ENCODE results near the gene GRIK2. TPM values are rescaled to one million over a fixed set of nuclear protein-coding genes. Genes with fewer than 3 reads are reported as not detected.

GRIK2 gene
- total RNA-seq, 1 donor from 2014 or later: 2.8 TPM

DNA sequence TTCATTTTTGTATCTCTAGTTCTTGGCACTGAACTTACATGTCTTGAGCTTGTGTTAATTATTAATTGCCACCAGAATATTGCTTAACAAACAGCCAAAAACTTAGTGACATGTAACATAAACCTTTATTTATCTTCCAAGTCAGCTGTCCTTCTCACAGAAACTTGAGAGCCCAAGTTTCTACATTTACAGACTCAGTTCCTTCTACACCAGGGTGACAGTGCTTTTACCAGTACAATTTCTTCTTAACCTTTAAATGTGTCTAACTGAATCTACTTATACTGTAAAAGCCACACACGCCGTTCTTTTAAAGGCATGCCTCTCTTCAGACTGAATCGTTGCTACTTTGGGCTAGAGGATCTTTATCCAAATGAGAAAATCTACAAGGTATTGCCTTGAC, 539.2 kb downstream of the GRIK2 start:
- Mint-ChIP-seq H3K27me3 (ENCODE audit: unreplicated experiment) (no peaks in the 10 kb centered on the region), H3K9me3 (ENCODE audit: unreplicated experiment) (no peaks in the 10 kb centered on the region), H3K4me1 (ENCODE audit: unreplicated experiment) (no peaks in the 10 kb centered on the region), H3K27ac (ENCODE audit: unreplicated experiment) (no peak overlapping the region), H3K36me3 (ENCODE audit: low read depth, unreplicated experiment) (no peaks in the 10 kb centered on the region), H3K4me3 (ENCODE audit: unreplicated experiment) (no peak overlapping the region)
- DNase-seq (ENCODE audit: low spot score): no peak
- TF ChIP-seq, protein P1, sequence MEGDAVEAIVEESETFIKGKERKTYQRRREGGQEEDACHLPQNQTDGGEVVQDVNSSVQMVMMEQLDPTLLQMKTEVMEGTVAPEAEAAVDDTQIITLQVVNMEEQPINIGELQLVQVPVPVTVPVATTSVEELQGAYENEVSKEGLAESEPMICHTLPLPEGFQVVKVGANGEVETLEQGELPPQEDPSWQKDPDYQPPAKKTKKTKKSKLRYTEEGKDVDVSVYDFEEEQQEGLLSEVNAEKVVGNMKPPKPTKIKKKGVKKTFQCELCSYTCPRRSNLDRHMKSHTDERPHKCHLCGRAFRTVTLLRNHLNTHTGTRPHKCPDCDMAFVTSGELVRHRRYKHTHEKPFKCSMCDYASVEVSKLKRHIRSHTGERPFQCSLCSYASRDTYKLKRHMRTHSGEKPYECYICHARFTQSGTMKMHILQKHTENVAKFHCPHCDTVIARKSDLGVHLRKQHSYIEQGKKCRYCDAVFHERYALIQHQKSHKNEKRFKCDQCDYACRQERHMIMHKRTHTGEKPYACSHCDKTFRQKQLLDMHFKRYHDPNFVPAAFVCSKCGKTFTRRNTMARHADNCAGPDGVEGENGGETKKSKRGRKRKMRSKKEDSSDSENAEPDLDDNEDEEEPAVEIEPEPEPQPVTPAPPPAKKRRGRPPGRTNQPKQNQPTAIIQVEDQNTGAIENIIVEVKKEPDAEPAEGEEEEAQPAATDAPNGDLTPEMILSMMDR (IDR thresholded peaks at IDR 0.05; ENCODE audit: unreplicated experiment): no peak

DNA sequence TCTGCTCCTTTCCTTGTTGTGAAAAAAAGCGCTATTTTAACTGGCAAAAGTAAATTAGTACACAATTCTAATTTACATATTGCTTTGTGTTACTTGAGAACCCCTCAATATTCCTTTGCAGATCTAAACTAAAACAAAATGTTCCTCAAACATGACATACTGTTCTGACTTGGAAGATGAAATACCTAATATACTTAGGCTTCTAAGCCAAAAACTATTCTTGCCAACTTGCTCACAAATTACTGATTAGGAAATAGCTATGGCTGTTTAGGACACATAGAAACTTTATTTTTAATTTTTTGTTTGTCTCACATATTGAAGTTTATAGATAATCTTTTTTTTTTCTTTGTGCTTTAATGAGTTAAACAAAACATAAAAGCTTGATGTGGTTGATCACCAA, 542.2 kb downstream of the GRIK2 start:
- no peak for DNase-seq (ENCODE audit: low spot score)
- TF ChIP-seq, protein P1 (IDR thresholded peaks at IDR 0.05; ENCODE audit: unreplicated experiment): no peak
- Mint-ChIP-seq H3K27me3 (ENCODE audit: unreplicated experiment) (no peaks in the 10 kb centered on the region), H3K27ac (ENCODE audit: unreplicated experiment) (no peak overlapping the region), H3K4me1 (ENCODE audit: unreplicated experiment) (no peaks in the 10 kb centered on the region), H3K4me3 (ENCODE audit: unreplicated experiment) (no peak overlapping the region), H3K36me3 (ENCODE audit: low read depth, unreplicated experiment) (no peaks in the 10 kb centered on the region), H3K9me3 (ENCODE audit: unreplicated experiment) (no peaks in the 10 kb centered on the region)

DNA sequence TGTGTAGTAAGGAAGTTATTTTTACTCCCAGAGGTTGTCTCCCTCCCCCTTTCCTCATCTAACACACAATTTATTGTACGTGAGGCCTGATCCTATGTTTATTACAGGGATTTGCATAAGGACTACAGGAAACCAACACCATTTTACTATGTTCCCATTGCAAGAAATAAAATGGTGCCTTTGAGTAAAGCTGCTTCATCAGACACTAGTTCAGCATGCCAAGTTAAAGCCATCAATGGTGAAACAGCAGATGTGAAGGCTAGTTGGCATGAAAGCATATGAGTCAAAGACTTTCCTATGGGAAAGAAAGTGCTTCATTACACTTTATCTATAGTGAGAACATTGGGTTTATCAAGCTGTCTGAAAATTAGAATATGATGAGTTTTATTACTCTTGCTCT, 543.0 kb downstream of the GRIK2 start:
- no peaks in the 10 kb centered on the region for H3K4me1 Mint-ChIP-seq (ENCODE audit: unreplicated experiment)
- DNase-seq (ENCODE audit: low spot score): no peak
- H3K27ac Mint-ChIP-seq (ENCODE audit: unreplicated experiment): no peak overlapping the region
- TF ChIP-seq, protein P1 (IDR thresholded peaks at IDR 0.05; ENCODE audit: unreplicated experiment): no peak
- no peaks in the 10 kb centered on the region for H3K36me3 Mint-ChIP-seq (ENCODE audit: low read depth, unreplicated experiment)
- no peak overlapping the region for H3K4me3 Mint-ChIP-seq (ENCODE audit: unreplicated experiment)
- H3K9me3 Mint-ChIP-seq (ENCODE audit: unreplicated experiment): no peaks in the 10 kb centered on the region
- no peaks in the 10 kb centered on the region for H3K27me3 Mint-ChIP-seq (ENCODE audit: unreplicated experiment)

DNA sequence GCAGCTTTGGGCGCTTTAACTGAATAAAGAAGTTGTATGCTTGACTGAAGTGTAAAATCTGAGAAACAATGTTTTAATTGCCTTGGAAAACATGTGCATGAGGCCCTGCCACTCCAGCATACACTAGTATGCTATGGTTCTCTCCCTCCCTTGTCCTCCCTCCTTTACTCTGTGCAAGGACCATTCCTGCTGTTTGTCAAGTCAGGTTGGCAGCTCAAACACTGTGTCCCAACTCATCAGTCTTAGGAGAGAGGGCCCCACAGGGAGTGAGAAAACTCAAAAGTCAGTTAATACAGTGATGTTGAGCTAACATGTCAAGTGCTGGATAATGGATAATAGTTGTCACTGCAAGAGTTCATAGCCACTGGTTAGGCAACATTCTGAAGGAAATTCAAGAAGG, 543.6 kb downstream of the GRIK2 start:
- no peak for DNase-seq (ENCODE audit: low spot score)
- Mint-ChIP-seq H3K36me3 (ENCODE audit: low read depth, unreplicated experiment) (no peaks in the 10 kb centered on the region), H3K27ac (ENCODE audit: unreplicated experiment) (no peak overlapping the region), H3K4me3 (ENCODE audit: unreplicated experiment) (no peak overlapping the region), H3K9me3 (ENCODE audit: unreplicated experiment) (no peaks in the 10 kb centered on the region), H3K4me1 (ENCODE audit: unreplicated experiment) (no peaks in the 10 kb centered on the region), H3K27me3 (ENCODE audit: unreplicated experiment) (no peaks in the 10 kb centered on the region)
- TF ChIP-seq, protein P1 (IDR thresholded peaks at IDR 0.05; ENCODE audit: unreplicated experiment): no peak

DNA sequence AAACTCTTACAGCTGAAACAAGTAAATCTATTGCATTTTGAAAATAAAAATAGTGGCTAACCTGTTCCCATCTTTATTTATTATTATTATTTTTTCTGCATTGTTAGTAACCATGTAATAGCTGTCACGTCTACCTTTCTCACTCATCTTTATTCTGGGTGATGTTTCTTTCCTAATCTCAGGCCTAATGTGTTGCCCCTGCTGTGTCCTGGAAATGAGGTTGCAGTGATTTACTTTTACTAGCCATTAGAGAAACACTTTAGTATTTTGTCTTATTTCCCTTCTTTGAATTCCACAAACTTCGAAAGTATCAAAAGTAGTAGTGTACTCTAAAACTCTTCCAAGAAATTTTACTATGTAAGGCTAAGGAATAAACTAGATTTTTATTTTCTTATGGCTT, 546.9 kb downstream of the GRIK2 start:
- Mint-ChIP-seq H3K27ac (ENCODE audit: unreplicated experiment) (no peak overlapping the region), H3K4me1 (ENCODE audit: unreplicated experiment) (no peaks in the 10 kb centered on the region), H3K4me3 (ENCODE audit: unreplicated experiment) (no peak overlapping the region), H3K9me3 (ENCODE audit: unreplicated experiment) (no peaks in the 10 kb centered on the region), H3K36me3 (ENCODE audit: low read depth, unreplicated experiment) (no peaks in the 10 kb centered on the region), H3K27me3 (ENCODE audit: unreplicated experiment) (no peaks in the 10 kb centered on the region)
- no peak for DNase-seq (ENCODE audit: low spot score)
- TF ChIP-seq, protein P1 (IDR thresholded peaks at IDR 0.05; ENCODE audit: unreplicated experiment): no peak

Measured in endothelial cell (in vitro differentiated cells).